Brain microvascular endothelial cell (primary cell): ENCODE measurements around the gene MFSD1.

Experiments used
- DNase-seq: peaks from one replicate; pipeline ENCODE4 v3.0.0-alpha.2; 2020
- H3K27ac ChIP-seq: fragments of 250-450 bp; sonication (Bioruptor Pico); 2 replicates; pipeline ENCODE4 v1.5.1; 2020; ENCODE audit warnings: mild to moderate bottlenecking, moderate library complexity
- H3K27me3 ChIP-seq: fragments of 250-450 bp; sonication (Bioruptor Pico); replicated peaks from 2 replicates; pipeline ENCODE4 v1.5.1; 2020; ENCODE audit warnings: mild to moderate bottlenecking
- H3K36me3 ChIP-seq: fragments of 250-450 bp; sonication (Bioruptor Pico); replicated peaks from 2 replicates; pipeline ENCODE4 v1.5.1; 2020; ENCODE audit warnings: mild to moderate bottlenecking
- H3K4me3 ChIP-seq: 2 replicates; pipeline ENCODE4 v1.5.1; 2011; ENCODE audit warnings: low read depth, mild to moderate bottlenecking, control low read depth, low read length, moderate library complexity
- CTCF ChIP-seq: IDR thresholded peaks from 2 replicates; pipeline ENCODE4 v1.5.1; 2011; ENCODE audit warnings: low read depth, mild to moderate bottlenecking, moderate library complexity, low read length, control low read depth, inconsistent platforms; ENCODE audit errors: missing control alignments
- in situ Hi-C: cut with HindIII; loops from 2 replicates; pipeline ENCODE4 v1.10.0; 2017; ENCODE audit warnings: low sequenced_read_pairs, low pct_ligation_motif_present

Gene MFSD1

GRCh38 chr3:158801696-158802408 lies at the start of gene MFSD1:
MFSD1 (plus strand) TSS chr3:158802054; CDS start chr3:158802153, 99 bp downstream.
- Histone ChIP-seq H3K36me3 (peaks cover 4% of the 10 kb centered on the region), H3K4me3 (peak within 1 kb of the TSS; percentile 78), H3K27me3 (no peaks in the 10 kb centered on the region), H3K27ac (peak within 1 kb of the TSS; percentile 73)
- in situ Hi-C loops = no loop called here
- DNase-seq = peak; percentile 90
- TF ChIP-seq CTCF = no peak

GRCh38 chr3:158753854-158754253 lies 48.0 kb upstream of the MFSD1 start:
- DNase-seq = no peak
- in situ Hi-C loops = no loop called here

GRCh38 chr3:158755421-158755820 lies 46.4 kb upstream of the MFSD1 start:
- peaks cover 4% of the 10 kb centered on the region for H3K36me3 ChIP-seq
- DNase-seq = no peak
- no peak overlapping the region for H3K4me3 ChIP-seq
- no peak for TF ChIP-seq CTCF
- H3K27ac ChIP-seq = no peak overlapping the region
- H3K27me3 ChIP-seq = no peaks in the 10 kb centered on the region
- in situ Hi-C loops = no loop called here

More at GRCh38 chr3:158753854-158754253, 48.0 kb upstream of the MFSD1 start:
- Histone ChIP-seq H3K36me3 (peaks cover 2% of the 10 kb centered on the region), H3K27me3 (no peaks in the 10 kb centered on the region), H3K27ac (no peak overlapping the region), H3K4me3 (no peak overlapping the region)
- no peak for TF ChIP-seq CTCF

- Histone ChIP-seq H3K27me3 (no peaks in the 10 kb centered on the region), H3K4me3 (no peak overlapping the region), H3K27ac (no peak overlapping the region), H3K36me3 (peaks cover 4% of the 10 kb centered on the region)
- in situ Hi-C loops = no loop called here
- TF ChIP-seq CTCF = no peak
- DNase-seq = no peak
Observed at GRCh38 chr3:158761350-158761749, 40.5 kb upstream of the MFSD1 start.

GRCh38 chr3:158762701-158763100 lies 39.2 kb upstream of the MFSD1 start:
- DNase-seq = no peak
- Histone ChIP-seq H3K4me3 (no peak overlapping the region), H3K27me3 (no peaks in the 10 kb centered on the region), H3K27ac (no peak overlapping the region), H3K36me3 (peaks cover 4% of the 10 kb centered on the region)
- TF ChIP-seq CTCF = no peak
- in situ Hi-C loops = no loop called here

GRCh38 chr3:158763421-158763820 lies 38.4 kb upstream of the MFSD1 start:
- no peak overlapping the region for H3K27ac ChIP-seq
- no peak for TF ChIP-seq CTCF
- H3K36me3 ChIP-seq = peaks cover 4% of the 10 kb centered on the region
- H3K27me3 ChIP-seq = no peaks in the 10 kb centered on the region
- DNase-seq = no peak
- in situ Hi-C loops = no loop called here
- H3K4me3 ChIP-seq = no peak overlapping the region
